Measurements from ENCODE around the gene RFX1.
"Not testable (repeated sequence)": the region's sequence is repeated elsewhere in the genome, so short reads cannot be mapped to it uniquely, and the experiment has no call there.

RFX1 gene

DNA sequence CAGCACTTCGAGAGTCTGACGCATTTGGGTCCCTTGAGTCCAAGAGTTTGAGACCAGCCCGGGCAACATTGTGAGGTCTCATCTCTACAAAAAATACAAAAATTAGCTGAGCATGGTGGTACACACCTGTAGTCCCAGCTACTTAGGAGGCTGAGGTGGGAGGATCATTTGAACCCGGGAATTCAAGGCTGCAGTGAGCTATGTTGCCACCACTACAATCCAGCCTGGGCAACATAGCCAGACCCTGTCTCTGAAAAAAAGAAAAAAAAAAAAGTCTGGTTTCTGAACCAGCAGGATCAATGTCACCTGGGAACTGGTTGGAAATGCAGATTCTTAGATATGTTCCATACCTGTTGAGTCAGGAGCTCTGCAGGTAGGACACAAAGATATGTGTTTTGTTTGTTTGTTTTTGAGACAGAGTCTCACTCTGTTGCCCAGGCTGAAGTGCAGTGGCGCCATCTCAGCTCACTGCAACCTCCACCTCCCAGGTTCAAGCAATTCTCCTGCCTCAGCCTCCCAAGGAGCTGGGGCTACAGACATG, 20.6 kb upstream of the RFX1 start:
- DNase-seq (ENCODE audit: low spot score): not testable (repeated sequence)

DNA sequence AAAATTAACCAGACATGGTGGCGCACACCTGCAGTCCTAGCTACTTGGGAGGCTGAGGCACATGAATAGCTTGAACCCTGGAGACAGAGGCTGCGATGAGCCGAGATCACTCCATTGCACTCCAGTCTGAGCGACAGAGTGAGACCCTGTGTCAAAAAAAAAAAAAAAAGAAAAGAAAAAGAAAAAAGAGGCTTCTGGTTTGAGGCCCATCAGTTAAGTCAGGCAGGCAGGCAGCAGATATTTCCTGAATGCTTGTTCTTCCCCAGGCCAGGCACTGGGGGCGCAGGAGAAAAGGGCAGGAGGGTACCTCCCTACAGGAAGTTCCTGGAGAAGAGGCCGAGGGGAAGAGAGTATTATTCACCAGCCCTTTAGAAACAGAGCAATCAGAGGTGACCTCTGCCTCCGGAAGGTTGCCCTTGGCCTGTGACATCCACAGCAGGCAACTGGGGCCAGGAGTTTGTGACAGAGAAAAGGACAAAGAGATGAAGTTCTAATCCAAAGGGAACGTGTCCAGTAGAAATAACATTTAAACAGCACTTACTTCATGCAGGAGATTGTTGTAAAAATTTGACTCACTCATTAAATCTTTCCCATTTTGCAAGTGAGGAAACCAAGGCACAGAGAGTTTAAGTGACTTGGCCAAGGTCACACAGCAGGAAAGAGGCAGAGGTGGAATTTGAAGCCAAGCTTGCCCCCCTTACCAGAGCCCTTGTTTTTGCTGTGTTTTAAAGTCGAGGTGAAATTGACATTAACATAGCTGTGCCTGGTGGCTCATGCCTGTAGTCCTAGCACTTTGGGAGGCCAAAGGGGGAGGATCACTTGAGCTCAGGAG, 17.5 kb upstream of the RFX1 start:
- DNase-seq (ENCODE audit: low spot score): peak; percentile 50

DNA sequence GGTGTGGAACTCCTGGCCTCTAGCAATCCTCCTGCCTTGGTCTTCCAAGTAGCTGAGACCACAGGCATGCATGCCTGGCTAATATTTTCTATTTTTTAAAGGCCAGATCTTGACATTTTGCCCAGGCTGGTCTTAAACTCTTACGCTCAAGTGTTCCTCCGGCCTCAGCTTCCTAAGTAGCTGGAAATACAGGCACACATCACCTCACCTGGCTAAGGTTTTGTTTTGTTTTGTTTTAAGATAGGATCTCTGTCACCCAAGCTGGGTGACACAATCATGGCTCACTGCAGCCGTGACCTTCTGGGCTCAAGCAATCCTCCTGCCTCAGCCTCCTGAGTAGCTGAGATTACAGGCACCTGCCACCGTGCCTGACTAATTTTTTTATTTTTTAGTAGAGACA, 16.3 kb upstream of the RFX1 start:
- no peak for DNase-seq (ENCODE audit: low spot score)

DNA sequence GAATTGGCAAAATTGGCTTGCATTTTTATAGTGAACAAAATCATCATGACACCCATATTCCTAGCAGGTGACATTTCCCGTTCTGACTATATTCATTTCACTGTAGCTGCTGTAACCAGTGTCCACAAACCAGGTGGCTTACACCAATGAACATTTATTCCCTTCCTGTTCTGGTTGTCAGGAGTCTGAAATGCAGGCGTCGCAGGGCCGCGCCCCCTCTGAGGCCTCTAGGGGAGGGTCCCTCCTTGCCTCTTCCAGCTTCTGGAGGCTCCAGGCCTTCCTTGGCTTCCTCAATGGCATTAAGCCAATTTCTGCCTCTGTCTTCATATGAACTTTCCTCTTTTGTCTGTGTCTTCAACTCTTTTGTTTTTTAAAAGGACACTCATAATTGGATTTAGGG, 15.4 kb upstream of the RFX1 start:
- DNase-seq (ENCODE audit: low spot score): no peak

DNA sequence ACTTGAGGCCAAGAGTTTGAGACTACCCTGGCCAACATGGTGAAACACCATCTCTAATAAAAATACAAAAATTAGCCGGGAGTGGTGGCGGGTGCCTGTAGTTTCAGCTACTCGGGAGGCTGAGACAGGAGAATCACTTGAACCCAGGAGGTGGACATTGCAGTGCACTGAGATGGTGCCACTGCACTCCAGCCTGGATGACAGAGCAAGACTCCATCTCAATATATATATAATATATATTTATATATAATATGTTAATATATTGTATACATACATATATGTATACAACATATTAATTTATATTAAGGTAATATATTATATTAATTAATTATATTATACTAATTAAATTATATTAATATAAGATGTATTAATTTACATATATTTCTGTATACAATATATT, 13.6 kb upstream of the RFX1 start:
- not testable (repeated sequence) for DNase-seq (ENCODE audit: low spot score)

DNA sequence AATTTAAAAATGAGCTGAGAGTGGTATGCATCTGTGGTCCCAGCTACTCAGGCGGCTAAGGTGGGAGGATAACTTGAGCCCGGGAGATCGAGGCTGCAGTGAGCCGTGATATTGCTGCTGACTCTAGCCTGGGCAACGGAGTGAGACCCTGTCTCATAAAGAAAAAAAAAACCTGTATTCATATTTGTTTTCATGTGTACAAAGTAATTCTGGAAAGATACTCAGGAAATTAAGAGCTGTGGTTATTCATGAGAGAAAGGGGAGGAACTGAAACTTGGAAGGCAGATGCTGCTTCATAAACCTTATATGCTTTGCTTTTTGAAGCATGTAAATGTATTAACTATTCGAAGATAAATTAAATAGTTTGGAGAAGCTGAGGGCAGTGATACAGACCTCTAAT, 13.0 kb upstream of the RFX1 start:
- no peak for DNase-seq (ENCODE audit: low spot score)

DNA sequence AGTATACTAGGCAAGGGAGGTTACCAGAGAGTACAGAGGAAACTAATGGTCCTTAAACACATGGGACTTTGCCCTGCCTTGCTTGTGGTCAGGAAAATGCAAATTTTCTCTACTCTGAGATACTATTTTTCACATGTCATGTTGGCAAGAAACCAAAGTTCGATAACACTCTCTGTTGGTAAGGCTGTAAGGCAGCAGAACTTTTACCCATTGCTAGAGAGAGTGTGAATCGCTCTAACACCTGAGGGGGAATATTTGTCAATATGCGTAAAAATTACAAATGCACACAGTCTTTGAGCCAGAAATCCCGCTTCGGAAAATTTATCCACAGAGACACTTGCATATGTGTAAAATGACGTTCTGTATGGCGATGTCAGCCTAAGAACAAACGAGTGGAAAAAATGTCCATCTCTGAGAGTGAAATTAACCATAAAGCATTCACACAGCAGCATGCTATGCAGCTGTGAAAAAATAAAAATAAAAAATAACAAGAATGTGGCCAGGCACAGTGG, 9.5 kb upstream of the RFX1 start:
- DNase-seq (ENCODE audit: low spot score): no peak

DNA sequence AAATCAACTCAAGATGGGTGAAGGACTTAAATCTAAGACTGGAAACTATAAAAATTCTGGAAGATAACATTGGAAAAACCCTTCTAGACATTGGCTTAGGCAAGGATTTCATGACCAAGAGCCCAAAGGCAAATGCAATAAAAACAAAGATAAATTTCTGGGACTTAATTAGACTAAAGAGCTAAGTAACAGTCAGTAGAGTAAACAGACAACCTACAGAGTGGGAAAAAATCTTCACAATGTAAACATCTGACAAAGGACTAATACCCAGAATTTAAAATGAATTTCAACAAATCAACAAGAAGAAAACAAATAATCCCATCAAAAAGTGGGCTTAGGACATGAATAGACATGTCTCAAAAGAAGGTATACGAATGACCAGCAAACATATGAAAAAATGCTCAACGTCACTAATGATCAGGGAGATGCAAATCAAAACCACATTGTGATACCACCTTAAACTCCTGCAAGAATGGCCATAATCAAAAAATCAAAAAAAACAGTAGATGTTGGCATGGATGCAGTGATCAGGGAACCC, 6.3 kb upstream of the RFX1 start:
- DNase-seq (ENCODE audit: low spot score): no peak

DNA sequence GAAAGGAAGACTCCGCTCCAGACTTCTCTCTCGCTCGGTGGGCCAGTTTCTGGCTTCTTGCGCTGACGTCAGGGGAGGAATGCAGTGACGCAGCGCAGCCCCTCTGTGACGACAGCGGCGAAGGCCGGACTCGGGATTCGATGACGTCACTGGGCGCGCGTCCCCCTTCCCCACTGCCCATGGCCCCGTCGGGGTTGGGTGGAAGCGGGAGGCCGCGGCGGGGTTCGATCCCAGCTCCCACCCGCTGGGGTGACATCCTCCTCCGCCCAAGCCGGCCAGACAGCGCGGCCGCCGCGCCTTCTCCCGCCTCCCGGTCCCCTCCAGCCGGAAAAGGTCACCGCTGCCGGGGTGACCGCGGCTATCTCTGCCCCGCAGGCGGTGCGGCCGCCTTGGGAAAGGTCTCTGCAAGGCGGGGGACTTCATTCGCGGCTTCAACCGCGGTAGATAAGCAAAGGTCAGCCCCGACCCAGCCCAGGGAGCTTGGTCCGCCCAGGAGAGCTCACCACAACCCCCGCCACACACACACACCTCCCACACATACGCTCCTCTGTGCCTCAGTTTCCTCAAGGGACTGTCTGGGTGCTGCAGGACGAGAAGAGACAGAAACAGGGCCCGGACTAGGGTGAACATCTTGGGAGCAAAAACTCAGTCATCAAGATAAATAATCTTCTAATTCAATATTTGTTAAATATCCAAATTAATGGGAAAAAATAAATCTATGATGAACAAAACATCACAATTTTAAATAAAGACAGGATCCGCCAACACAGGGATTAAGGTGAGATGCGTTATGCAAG, 844 bp upstream of the RFX1 start:
- peak; percentile 70 for DNase-seq (ENCODE audit: low spot score)

DNA sequence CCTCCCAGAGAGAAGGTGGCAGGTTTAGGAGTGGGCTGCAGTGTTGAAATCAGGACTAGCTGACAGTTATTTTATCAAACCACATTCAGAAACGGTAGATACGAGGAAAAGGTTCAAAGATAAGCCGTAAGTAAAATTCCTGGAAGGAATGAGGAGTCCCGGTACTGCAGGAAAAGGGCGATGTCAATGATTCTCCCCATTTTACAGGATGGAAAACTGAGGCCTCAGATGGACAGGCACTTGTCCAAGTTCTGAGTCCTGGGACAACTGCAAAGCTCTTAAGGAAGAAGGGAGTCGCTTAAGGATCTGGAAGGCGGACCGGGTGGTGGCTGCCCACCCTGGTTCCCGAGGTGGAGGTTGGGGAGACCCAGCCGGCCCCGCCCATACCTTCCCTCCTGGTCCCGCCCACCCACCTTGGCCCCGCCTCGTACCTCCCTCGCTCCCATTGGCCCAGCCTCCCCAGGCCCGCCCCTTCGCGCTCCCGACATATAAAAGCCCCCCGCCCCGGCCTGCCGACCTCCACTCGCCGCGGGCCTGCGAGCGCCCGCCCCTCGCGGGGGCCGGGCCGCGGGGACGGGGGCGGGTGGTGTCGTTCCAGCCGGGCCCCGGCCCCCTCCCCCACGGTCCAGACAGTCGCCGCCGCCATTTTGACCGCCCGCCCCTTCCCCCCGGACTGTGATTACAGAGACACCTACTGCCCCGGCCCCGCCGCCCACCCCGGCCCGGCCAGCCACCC, 603 bp downstream of the RFX1 start:
- DNase-seq (ENCODE audit: low spot score): peak; percentile 91

DNA sequence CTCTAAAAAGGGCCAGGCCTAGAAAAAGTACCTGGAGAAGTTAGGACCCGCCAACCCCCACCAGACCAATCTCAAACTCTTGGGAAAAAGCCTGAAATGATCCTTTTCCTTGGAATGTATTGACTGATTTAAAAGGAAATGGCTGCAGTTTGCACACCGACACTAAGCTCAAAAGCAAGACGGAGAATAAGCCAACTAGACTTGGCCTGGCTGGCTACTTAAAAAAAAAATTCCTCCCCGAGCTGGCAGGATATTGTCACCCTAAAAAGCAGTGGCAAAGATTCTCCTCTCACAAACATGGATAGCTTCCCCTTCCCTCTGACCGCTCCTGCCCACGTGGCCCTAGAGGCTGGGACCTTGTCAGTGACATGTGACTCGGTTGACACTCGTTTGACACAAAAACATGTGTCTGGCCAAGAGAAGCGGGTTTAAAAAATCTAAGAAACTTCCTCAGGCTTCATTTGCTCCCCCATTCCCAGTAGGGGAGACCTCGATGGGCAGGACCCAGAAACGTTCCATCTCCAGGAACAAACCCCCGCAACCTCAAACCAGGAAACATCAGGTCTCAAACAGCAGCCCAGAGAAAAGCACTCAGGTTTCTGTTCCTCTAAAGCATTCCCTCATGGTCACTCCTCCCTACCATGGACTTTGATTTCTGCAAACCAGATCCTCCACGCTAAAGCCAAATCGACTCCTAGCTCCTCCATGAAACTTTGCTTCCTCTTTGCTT, 1.3 kb downstream of the RFX1 start:
- peak; percentile 22 for DNase-seq (ENCODE audit: low spot score)

DNA sequence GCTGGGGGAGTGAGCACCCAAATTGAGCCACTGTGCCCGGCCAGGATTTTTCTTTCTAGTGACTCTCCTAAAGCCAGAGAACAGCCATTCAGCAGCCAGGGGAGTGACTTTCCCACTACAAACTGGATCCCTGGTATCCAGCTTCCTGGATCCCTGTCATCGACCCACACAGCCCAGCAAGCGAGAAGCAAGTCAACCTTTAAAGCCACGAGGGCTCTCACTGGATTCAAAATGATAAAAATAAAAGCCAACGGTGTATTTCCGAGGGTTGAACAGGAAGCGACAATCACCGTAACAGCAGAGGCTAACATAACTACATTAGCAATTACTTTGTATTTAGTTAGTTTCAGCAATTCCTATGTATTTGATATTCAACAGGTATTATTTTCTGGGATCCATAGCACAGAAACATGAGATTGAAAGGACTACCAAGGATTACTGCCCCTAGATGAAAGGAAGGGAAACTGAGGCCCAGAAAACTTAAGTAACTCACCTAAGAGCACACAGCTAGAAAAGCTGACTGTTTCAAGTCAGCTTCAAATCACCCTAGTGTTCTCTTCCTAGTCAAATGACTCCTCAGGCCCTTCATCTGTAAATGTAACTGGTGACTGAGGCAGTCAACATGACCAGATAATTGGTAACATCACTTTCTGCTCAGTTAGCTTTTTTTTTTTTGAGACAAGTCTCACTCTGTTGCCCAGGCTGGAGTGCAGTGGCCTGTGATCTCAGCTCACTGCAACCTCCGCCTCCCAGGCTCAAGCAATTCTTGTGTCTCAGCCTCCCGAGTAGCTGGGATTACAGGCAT, 2.7 kb downstream of the RFX1 start:
- peak; percentile 15 for DNase-seq (ENCODE audit: low spot score)

DNA sequence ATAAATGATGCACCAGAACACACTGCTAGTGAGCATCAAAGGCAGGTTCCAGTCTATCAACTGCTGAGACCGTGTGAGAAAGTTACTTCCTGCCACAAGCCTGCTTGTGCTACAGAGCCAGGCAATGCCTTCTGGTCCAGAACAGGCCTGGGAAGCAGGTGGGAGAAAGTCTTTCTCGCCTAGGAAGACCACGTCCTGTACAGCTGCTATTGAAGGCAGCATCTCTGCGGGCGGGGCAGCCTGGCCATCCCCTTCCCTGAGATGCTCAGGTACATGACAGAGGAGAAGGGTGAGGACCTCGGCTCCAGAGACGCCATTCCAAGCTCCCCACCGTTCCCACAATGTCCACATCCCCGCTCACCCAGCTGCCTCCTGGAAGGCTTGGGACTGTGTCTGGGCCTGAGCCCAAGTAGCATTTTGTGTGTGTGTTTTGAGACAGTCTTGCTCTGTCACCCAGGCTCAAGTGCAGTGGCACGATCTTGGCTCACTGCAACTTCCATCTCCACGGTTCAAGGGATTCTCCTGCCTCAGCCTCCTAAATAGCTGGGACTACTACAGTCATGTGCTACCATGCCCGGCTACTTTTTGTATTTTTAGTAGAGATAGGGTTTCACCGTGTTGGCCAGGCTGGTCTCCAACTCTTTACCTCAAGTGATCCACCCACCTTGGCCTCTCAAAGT, 3.4 kb downstream of the RFX1 start:
- DNase-seq (ENCODE audit: low spot score): no peak

DNA sequence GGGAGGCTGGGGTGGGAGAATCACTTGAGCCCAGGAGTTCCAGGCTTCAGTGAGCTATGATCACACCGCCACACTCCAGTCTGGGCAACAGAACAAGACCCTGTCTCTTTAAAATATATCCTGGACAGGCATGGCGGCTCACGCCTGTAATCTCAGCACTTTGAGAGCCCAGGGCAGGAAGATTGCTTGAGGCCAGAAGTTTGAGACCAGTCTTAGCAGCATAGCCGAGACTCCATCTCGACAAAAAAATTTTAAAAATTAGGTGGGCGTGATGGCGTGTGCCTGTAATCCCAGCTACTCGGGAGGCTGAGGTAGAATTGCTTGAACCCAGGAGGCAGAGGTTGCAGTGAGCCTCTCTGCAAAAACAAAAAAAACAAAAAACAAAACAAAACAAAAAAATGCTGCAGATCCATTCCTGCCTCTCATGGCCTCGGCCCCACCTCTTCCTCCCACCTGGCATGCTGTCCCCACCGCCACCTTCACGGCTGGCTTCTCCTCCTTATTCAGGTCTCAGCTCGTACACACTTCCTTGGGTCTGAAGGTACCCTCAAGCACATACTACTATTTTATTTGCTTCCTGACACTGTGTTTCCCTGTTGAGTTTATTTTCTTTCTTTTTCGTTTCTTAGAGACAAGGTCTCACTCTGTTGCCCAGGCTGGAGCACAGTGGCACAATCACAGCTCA, 5.3 kb downstream of the RFX1 start:
- DNase-seq (ENCODE audit: low spot score): no peak

DNA sequence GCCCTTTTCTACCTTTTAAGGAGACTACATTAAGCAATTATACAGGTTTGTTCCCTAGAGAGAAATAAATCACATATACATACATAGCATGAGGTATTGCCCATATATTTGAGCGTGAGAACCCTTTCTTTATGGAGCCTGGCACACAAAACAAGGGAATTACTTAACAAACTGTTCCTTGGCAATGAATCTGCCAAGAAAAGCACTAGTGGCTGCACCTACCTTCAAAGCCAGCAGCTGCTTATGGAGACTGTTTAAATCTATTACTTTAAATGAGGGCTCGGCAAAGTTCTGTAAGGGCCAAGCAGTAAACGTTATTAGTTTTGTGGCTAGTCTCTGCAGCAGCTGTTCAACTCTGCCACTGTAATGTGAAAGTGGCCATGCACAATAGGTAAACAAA, 7.0 kb downstream of the RFX1 start:
- no peak for DNase-seq (ENCODE audit: low spot score)

DNA sequence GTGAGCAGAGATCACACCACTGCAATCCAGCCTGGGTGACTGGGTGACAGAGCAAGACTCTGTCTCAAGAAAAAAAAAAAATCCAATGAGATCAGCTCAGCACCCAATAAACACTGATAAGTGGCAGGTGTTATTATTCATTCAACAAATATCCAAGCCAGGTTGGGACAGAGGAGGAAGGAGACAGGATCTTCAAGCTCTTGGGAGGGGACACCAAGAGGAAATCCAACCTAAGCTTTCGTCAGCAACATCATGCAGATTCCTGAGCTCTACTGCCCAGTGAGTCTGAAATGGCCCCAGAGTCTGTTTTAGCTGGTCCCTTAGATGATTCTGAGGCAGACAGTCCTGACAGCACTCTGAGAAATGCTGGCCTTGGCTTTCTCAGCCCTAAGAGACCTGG, 7.7 kb downstream of the RFX1 start:
- DNase-seq (ENCODE audit: low spot score): no peak

DNA sequence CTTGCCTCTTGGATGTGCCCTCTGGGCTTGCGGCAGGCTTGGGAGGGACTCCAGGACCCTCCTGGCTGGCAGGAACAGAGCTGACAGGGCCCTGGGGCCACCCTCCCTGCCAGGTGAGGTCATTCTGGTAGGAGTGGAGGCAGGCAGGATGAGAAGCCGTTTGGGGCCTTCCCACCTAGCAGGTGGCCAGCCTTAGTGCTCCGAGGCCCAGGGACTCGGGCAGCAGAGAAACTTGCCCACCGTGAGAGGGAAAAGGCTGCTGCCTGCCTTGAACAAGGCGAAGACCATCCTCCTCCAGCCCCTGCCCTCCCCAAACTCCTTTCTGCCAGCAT, 8.5 kb downstream of the RFX1 start:
- peak; percentile 0 for DNase-seq (ENCODE audit: low spot score)

DNA sequence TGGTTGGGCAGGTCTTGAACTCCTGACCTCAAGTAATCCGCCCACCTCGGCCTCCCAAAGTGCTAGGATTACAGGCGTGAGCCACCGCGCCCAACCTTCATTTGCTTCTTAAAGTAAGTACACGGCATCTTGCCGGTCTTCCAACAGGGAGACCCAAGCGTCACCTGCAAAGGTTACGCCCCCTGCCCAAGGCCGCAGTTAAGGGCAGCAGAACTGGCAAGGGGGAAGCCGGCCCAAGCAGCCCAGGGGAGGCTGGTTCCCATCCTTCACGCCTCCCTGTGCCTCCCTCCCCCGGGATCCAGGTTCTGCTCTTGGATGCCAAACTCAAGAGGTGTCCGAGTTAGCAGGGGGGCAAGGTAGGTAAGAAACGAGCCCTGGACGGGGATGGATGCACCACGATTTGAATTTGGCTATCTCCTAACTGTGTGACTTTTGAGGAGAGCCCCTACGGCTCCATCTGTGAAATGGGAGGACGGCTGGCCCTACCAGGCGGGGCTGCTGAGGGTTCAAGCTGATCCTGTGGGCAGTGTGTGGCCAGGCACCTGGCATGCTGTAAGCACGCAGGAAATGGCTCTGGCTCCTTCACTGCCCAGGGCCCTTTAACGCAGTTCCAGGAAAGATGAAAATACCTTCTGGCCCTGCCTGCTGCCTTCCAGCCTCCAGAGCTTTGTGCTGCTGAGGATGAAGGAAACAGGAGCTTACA, 9.0 kb downstream of the RFX1 start:
- DNase-seq (ENCODE audit: low spot score): peak; percentile 0
